Femur (tissue), 1 donor: Measurements from ENCODE around the gene BRK1.
A peak's percentile ranks its signal among the peaks of the same experiment; 100 is the strongest.
"Not testable (repeated sequence)": the region's sequence is repeated elsewhere in the genome, so short reads cannot be mapped to it uniquely, and the experiment has no call there.

Source experiments
- DNase-seq: peaks from one replicate; pipeline ENCODE4 v3.0.0-alpha.2; 2017

BRK1 gene

DNA sequence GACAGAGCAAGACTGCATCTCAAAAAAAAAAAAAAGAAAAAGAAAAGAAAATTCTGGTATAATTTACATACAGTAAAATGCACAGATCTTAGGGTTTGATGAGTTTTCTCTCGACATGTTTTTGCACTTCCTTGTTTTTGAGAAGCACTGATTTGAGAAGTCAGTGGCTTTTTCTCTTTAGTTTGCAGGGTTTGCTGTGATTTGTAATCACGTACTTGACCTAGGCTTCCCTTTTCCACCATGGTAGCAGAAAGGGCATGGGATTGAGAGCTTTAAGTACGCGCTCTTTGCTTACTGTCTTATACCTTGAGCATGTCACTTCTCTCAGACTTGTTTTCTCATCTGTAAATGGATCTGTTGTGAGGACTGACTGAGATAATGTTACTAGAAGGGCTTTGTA is 30.2 kb downstream of the BRK1 start:
- no peak for DNase-seq

DNA sequence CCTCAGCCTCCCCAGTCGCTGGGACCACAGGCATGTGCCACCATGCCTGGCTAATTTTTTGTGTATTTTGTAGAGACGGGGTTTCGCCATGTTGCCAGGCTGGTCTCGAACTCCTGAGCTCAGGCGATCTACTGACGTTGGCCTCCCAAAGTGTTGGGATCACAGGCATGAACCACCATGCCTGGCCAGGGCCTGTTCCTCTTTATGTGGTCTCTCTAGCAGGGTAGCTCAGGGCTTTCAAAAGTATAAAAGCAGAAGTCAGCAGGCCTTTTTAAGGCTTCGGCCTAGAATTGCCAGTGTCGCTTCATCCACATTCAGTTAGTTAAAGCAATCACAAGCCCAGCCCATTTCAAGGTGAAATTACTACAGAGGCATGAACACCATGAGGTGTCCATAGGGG is 33.8 kb downstream of the BRK1 start:
- DNase-seq: no peak

DNA sequence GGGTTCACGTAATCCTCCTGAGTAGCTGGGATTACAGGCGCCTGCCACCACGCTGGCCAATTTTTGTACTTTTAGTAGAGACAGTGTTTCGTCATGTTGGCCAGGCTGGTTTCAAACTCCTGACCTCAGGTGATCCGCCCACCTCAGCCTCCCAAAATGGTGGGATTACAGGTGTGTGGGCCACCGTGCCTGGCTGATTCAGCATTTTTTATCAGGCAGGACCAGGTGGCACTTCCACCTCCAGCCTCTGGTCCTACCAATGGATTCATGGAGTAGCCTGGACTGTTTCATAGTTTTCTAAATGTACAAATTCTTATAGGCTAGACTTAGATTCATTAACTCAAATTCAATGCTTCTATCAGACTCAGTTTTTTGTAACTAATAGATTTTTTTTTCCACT is 35.5 kb downstream of the BRK1 start:
- no peak for DNase-seq

- DNase-seq: no peak
Observed at GRCh38 chr3:10154335-10155122, 39.1 kb downstream of the BRK1 start.

GRCh38 chr3:10155123-10155472 is 39.6 kb downstream of the BRK1 start:
- no peak for DNase-seq

- DNase-seq: no peak
Observed at GRCh38 chr3:10155658-10156057, 40.2 kb downstream of the BRK1 start.

GRCh38 chr3:10157031-10157430 is 41.6 kb downstream of the BRK1 start:
- DNase-seq: peak; percentile 43

- not testable (repeated sequence) for DNase-seq
Observed at GRCh38 chr3:10158555-10158954, 43.1 kb downstream of the BRK1 start.

- DNase-seq: no peak
Observed at GRCh38 chr3:10160346-10160745, 44.9 kb downstream of the BRK1 start.

DNA sequence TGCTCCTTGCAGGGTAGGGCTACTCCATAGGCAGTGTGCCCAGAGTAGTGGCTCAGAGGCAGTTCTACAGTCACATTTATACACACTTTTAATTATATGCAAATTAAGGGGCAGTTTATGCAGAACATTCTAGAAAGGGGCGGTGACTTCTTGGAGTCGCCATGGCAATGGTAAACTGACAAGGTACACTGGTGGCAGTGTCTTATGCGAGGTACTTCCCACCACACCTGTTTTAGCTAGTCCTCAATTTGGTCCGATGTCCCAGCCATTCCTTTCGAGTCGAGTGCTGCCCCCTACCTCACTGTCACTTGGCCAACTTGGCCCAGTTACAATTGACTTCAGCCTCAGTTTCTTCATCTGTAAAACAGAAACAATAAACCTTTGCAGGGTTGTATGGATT is 45.5 kb downstream of the BRK1 start:
- no peak for DNase-seq

DNA sequence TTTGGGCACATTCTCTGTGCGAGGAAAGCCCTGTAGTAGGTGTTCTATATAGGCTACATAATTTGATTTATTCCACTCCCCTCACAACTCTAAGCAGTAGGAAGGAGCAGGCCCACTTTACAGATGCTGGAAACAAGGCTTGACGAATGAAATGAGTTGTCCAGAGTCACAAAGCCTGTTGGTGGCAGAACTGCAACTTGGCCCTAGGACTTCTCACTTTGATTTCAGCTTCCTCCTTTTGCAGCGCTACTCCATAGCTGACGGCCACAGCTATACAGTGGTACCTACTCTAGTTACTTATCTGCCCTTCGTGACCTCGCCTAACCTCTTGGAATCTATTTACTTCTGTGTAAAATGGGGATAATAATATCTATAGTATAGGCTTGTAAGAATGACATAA is 46.7 kb downstream of the BRK1 start:
- no peak for DNase-seq

GRCh38 chr3:10164201-10164545 is 48.7 kb downstream of the BRK1 start:
- DNase-seq: not testable (repeated sequence)

DNA sequence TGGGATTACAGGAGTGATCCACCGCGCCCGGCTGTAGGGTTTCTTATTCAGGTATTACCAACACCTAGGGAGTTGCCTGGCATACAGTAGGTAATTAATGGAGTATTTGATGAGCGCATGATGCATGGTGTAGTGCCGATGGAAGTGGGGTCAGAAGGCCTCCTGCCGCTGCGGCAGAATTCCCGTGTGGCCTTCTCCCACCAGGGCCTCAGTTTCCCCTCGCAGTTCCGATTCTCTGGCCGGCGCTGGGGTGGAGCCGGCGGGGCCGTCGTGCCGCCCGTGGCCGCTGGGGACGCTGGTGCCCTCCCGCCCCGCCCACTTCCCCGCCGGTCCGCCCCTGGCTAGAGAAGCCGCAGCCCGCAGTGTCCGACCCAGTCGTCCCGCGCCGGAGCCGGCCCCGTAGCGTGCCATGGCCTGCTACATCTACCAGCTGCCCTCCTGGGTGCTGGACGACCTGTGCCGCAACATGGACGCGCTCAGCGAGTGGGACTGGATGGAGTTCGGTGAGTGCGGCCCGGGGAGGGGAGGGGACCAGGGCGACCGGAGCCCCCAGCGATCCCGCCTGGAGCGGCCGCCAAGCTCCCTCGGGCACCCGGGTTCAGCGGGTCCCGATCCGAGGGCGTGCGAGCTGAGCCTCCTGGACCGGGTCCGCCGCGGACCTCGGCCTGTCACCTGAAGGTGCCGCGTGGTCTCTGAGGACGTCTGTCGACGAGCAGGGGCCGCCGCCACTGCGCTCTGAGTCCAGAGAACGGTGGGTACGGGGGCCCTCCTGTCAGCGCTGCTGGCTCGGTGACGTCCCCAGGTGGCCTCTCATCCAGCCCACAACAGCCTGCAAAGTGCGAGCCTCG is 49.3 kb downstream of the BRK1 start, which contains the start of gene IRAK2:
TSS of gene IRAK2 (plus strand) at position 374 of the 848 bp plus-strand sequence. CDS start at position 410, 36 bp downstream.
- peak; percentile 80 for DNase-seq

DNA sequence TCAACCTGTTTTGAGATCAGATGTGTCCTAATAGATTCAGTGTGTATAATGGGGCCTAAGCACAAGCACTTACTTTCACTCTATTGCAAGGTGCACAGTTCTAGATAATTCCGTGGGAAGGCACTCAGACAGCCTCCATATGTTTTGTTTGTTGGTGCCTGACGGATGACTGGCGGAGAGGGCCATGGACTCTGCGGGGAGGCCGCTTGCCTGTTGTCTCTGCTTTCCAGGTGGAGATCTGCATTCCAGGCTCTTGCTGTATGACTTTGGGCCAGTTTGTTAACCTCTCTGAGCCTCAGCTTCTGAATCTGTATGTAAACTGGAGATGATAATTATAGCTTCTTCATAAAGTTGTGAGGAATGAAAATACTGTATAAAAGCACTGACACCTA is 50.7 kb downstream of the BRK1 start:
- no peak for DNase-seq

- DNase-seq: no peak
Observed at GRCh38 chr3:10169000-10169496, 53.6 kb downstream of the BRK1 start.

GRCh38 chr3:10170915-10171478 is 55.5 kb downstream of the BRK1 start:
- no peak for DNase-seq

DNA sequence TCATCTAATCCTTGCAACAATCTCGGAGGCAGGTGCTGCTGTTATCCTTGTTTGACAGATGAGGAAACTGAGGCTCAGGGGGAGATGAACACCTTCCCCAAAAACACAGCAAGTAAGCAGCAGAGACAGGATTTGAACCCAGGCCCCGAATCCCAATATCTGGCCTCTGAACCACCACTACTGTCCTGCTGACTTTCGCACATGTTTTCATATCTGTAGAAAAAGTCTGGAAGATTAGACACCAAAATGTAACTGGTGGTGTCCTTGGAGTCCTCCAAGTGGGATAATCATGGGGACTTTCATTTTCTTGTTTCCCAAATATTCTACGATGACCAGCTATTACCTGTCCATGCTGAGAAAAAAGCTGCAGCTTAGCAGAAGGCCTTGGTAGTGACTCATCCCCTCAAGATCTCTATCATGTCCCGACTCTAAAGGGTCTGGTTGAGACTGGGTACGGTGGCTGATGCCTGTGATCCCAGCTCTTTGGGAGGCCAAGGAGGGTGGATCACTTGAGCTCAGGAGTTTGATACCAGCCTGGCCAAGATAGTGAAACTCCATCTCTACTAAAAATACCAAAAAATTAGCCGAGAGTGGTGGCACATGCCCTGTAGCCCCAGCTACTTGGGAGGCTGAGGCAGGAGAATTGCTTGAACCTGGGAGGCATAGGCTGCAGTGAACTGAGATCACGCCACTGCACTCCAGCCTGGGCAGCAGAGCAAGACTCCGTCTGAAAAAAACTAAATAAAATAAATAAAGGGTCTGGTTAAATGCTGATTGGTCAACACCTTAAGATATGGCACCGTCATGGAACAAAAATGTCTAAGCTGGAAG is 57.8 kb downstream of the BRK1 start:
- no peak for DNase-seq

GRCh38 chr3:10173926-10174435 is 58.5 kb downstream of the BRK1 start:
- peak; percentile 81 for DNase-seq

GRCh38 chr3:10175334-10175733 is 59.9 kb downstream of the BRK1 start:
- DNase-seq: not testable (repeated sequence)

- not testable (repeated sequence) for DNase-seq
Observed at GRCh38 chr3:10176150-10176549, 60.7 kb downstream of the BRK1 start.
